ENCODE measurements around the gene ITGB7.
"Not testable (repeated sequence)": the region's sequence is repeated elsewhere in the genome, so short reads cannot be mapped to it uniquely, and the experiment has no call there.

Gene ITGB7

DNA sequence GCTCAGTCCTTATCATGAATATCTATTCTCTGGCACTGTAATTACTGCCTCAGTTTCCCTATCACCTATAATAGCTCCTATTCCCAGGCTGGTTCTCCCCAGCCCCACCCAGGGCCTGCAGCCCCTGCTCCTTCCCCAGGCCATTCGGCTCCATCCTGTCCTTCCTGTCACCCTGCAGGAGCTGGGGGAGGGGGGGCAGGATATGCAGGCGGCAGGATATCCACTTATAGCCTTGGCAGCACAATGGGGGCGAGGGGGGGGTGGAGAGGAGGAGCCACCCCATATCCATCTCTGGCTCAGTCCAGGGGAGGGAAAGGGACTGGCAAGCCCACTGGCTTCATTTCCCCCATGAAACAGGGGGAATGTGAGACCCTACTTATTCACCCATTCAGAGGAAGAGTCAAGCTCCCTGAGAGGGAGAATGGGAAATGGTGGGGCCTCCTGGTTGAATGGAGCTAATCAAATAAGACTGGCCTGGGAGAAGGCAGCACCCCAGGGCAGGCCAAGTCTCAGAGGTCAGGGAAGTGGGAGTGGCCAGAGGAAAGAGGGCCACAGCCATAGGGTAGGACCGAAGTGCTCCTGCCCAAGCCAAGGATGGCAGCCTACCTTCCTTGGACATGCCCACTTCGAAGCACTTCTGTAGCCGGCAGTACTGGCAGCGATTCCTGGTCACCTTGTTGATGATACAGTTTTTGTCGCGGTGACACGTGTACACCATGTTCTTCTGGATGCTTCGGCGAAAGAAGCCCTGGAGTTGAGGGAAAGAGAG lies 7.8 kb upstream of the ITGB7 start:
- Mint-ChIP-seq H3K4me3 (no peak overlapping the region), H3K4me1 (ENCODE audit: low read depth) (peaks cover 78% of the 10 kb centered on the region), H3K9me3 (no peaks in the 10 kb centered on the region), H3K27me3 (no peaks in the 10 kb centered on the region), H3K36me3 (ENCODE audit: low read depth) (peaks cover 21% of the 10 kb centered on the region), H3K27ac (no peak overlapping the region)

GRCh38 chr12:53214221-53214620 lies 7.2 kb upstream of the ITGB7 start:
- Mint-ChIP-seq H3K4me3 (no peak overlapping the region), H3K36me3 (ENCODE audit: low read depth) (peaks cover 19% of the 10 kb centered on the region), H3K27me3 (no peaks in the 10 kb centered on the region), H3K27ac (no peak overlapping the region), H3K9me3 (no peaks in the 10 kb centered on the region), H3K4me1 (ENCODE audit: low read depth) (peaks cover 78% of the 10 kb centered on the region)

DNA sequence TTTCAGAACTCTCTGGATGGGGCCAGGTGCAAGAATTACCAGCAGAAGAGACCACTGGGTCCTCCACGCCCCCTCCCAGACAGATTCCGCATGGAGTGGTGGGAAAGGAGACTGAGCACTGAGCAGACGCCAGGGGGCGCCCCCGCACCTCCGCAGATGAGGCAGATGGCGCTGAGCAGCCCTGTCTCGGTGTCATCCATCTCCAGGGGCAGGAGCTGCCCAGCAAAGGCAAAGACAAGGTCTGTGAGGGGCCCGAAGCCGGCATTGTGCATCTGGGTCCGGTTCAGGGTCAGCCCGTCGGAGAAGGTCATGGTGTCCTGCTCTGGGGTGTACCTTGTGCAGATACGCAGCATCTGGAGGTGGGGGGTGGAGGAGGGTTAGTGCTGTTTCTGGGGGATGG lies 6.3 kb upstream of the ITGB7 start:
- no peak overlapping the region for H3K4me3 Mint-ChIP-seq

GRCh38 chr12:53212931-53213330 lies 5.9 kb upstream of the ITGB7 start:
- no peak overlapping the region for H3K27ac Mint-ChIP-seq
- peaks cover 20% of the 10 kb centered on the region for H3K36me3 Mint-ChIP-seq (ENCODE audit: low read depth)
- no peaks in the 10 kb centered on the region for H3K9me3 Mint-ChIP-seq
- H3K4me3 Mint-ChIP-seq: no peak overlapping the region
- no peaks in the 10 kb centered on the region for H3K27me3 Mint-ChIP-seq
- H3K4me1 Mint-ChIP-seq (ENCODE audit: low read depth): peaks cover 80% of the 10 kb centered on the region

More for the DNA sequence above, 6.3 kb upstream of the ITGB7 start:
- no peaks in the 10 kb centered on the region for H3K9me3 Mint-ChIP-seq
- H3K27me3 Mint-ChIP-seq: no peaks in the 10 kb centered on the region
- H3K4me1 Mint-ChIP-seq (ENCODE audit: low read depth): peaks cover 80% of the 10 kb centered on the region
- peaks cover 20% of the 10 kb centered on the region for H3K36me3 Mint-ChIP-seq (ENCODE audit: low read depth)
- H3K27ac Mint-ChIP-seq: no peak overlapping the region

DNA sequence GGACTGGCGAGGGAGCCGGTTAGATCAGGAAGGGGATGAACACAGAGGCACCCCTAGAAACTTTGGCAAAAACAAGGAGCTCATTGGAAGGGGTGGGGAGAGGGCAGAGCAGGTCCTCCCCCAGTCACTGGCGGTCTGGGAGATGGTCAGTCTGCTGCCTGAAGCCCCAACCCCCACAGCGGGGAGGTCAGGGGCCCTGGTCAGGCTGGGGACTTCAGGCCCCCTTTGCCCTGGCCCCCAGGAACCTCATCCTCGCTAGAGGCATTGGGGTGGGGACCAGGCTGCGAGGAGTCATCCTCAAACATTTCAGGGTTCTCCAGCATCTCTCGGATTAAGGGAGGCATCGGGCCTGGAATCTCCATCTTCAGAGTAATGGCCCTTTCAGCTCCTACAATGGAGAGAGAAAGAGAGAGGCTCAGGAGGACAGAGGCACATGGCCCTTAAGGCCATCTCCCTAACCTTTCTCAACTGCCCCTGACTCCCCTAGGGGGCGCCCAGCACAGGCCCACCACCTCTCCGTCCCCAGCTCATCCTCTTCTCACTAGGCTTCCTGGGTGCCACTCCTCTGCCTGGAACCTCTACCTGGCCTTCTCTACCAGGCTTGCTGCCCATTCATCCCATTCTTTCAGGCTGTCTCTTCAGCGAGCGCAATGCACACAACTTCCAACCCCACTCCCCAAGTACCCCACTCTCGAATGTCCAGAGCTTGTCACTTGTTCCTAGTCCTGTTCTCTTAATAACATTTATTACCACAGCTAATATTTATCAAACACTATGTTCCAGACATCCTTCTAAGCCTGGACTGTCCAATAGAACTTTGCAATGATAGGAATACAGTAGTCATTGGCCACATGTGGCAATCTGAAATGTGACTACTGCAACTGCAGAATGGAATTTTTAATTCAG lies 4.7 kb upstream of the ITGB7 start:
- Mint-ChIP-seq H3K4me1 (ENCODE audit: low read depth) (peaks cover 79% of the 10 kb centered on the region), H3K4me3 (no peak overlapping the region), H3K36me3 (ENCODE audit: low read depth) (peaks cover 20% of the 10 kb centered on the region), H3K27ac (no peak overlapping the region), H3K9me3 (no peaks in the 10 kb centered on the region), H3K27me3 (no peaks in the 10 kb centered on the region)

DNA sequence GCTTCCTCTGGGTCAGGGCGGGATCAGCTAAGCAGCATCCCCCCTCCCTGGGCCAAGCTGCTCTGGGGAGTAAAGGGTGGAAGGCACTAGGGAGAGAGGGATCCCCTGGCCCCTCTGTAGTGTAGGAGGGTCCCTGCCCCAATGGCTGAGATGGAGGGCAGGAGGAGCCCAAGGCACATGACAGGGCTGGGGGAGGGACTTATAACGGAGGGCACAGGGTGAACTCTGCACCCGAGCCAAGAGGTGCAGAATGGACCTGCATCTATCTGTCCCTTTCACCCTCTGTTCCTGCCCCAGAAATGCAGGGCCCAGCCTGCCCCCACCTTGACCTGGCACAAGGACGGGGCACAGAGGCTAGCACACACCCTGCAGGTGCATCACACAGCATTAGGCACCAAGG lies 3.8 kb upstream of the ITGB7 start:
- H3K4me3 Mint-ChIP-seq: no peak overlapping the region
- H3K36me3 Mint-ChIP-seq (ENCODE audit: low read depth): peaks cover 20% of the 10 kb centered on the region
- no peaks in the 10 kb centered on the region for H3K27me3 Mint-ChIP-seq
- no peak overlapping the region for H3K27ac Mint-ChIP-seq
- H3K4me1 Mint-ChIP-seq (ENCODE audit: low read depth): peaks cover 79% of the 10 kb centered on the region
- H3K9me3 Mint-ChIP-seq: no peaks in the 10 kb centered on the region

DNA sequence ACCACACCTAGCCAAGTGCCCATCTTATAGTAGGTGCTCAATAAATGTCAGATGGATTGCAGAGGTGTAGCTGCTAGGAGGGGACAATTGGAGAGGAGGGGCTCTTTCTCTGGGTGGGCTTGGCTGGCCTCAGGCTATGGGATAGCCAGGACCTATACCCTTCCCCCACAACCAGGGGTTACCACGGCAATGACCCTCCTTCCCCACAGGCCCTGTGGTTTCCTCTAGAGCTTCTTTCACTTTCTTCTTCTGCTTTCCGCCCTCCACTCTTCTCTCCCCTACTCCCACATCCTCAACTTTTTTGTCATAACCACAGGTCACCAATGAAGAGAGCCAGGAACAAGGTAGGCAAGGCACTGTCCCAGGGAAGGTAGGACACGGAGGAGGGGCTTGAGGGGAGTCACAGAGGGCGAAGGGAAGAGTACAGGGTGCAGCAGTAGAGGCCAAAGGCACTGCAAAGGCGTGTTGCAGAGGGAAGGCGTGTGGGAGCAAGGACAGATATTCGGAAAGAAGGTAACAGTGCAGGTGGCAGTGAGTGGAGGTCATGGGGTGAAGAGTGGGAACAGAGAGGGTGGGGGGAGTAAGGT lies 1.9 kb upstream of the ITGB7 start:
- Mint-ChIP-seq H3K27ac (peak overlapping the region; percentile 73), H3K27me3 (no peaks in the 10 kb centered on the region), H3K4me1 (ENCODE audit: low read depth) (peaks cover 81% of the 10 kb centered on the region), H3K36me3 (ENCODE audit: low read depth) (peaks cover 24% of the 10 kb centered on the region), H3K4me3 (peak overlapping the region; percentile 69), H3K9me3 (no peaks in the 10 kb centered on the region)

- Mint-ChIP-seq H3K36me3 (ENCODE audit: low read depth) (peaks cover 23% of the 10 kb centered on the region), H3K9me3 (no peaks in the 10 kb centered on the region), H3K27ac (peak overlapping the region; percentile 69), H3K27me3 (no peaks in the 10 kb centered on the region), H3K4me3 (peak overlapping the region; percentile 69), H3K4me1 (ENCODE audit: low read depth) (peaks cover 81% of the 10 kb centered on the region)
Measured at GRCh38 chr12:53208435-53208834, 1.4 kb upstream of the ITGB7 start.

DNA sequence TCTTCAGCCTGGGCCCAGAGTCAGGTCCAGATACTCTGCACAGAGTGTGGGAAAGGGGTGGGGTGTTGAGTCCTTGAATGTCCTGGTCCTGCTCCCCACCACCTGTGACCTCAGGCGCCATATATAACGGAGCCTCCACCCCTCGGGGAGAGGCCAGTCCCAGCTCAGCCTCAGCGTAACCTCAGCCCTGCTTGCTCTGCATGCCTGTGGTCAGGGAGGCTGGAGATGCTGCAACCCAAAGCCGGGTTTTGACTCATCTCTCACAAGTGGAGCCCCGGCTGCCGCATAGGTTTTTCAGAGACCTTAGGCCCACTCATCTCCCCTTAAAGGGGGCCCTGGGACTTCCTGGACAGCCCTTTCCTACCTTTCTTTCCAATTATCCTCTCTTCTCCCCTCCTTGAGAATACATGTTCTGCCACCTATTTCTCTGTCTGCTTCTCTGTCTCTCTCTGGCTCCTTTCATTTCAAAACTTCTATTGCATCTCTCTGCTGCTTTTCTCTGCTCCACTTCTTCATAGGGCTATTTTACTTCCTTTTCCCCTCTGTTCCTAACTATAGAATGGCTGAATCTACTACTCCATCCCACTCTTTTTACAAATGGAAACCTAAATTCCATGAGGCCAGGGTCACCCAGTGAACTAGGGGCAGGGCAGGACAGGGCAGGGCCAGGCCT lies 1.2 kb downstream of the ITGB7 start:
- H3K36me3 Mint-ChIP-seq (ENCODE audit: low read depth): peaks cover 21% of the 10 kb centered on the region

DNA sequence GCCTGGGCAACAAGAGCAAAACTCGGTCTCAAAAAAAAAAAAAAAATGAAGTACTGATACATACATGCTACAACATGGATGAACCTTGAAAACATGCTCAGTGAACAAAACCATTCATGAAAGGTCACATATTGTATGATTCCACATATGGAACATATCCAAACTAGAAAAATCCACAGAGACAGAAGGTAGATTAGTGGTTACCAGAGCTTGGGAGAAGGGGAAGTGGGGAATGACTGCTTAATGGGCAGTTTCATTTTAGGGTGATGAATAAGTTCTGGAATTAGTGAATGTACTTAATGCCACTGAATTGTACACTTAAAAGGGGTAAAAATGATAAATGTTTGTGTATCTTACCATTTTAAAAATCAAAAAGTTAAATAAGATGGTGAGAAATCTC lies 2.7 kb downstream of the ITGB7 start:
- Mint-ChIP-seq H3K36me3 (ENCODE audit: low read depth) (peaks cover 32% of the 10 kb centered on the region), H3K27ac (peak overlapping the region; percentile 81), H3K4me1 (ENCODE audit: low read depth) (peaks cover 92% of the 10 kb centered on the region), H3K4me3 (peak overlapping the region; percentile 58), H3K9me3 (no peaks in the 10 kb centered on the region), H3K27me3 (no peaks in the 10 kb centered on the region)

More for the DNA sequence above, 1.2 kb downstream of the ITGB7 start:
- H3K4me1 Mint-ChIP-seq (ENCODE audit: low read depth): peaks cover 87% of the 10 kb centered on the region
- peak overlapping the region; percentile 88 for H3K27ac Mint-ChIP-seq
- peak overlapping the region; percentile 83 for H3K4me3 Mint-ChIP-seq
- H3K9me3 Mint-ChIP-seq: no peaks in the 10 kb centered on the region
- no peaks in the 10 kb centered on the region for H3K27me3 Mint-ChIP-seq

DNA sequence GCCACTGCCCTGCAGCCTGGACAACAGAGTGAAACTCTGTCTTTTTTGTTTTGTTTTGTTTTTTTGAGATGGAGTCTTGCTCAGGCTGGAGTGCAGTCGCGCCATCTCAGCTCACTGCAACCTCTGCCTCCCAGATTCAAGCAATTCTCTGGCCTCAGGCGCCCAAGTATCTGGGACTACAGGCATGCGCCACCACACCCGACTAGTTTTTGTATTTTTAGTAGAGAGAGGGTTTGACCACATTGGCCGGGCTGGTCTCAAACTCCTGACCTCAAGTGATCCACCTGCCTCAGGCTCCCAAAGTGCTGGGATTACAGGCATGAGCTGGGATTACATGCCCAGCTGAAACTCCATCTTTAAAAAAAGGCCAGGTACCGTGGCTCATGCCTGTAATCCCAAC lies 4.7 kb downstream of the ITGB7 start:
- not testable (repeated sequence) for H3K9me3 Mint-ChIP-seq, H3K27ac Mint-ChIP-seq, H3K4me3 Mint-ChIP-seq, H3K27me3 Mint-ChIP-seq
- peaks cover 29% of the 10 kb centered on the region for H3K36me3 Mint-ChIP-seq (ENCODE audit: low read depth)
- H3K4me1 Mint-ChIP-seq (ENCODE audit: low read depth): peaks cover 89% of the 10 kb centered on the region

DNA sequence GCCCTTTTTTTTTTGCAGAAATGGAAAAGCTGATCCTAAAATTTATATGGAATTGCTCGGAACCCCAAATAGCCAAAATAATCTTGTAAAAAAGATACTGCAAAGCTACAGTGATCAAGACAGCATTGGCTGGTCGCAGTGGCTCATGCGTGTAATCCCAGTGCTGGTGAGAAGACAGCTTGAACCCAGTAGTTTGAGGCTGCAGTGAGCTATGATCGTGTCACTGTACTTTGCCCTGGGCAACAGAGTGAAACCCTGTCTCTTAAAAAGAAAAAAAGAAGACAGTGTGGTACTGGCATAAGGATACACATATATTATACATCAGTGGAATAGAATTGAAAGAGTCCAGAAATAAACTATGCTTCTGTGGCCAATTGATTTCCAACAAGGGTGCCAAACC lies 5.4 kb downstream of the ITGB7 start:
- peaks cover 35% of the 10 kb centered on the region for H3K36me3 Mint-ChIP-seq (ENCODE audit: low read depth)
- H3K4me1 Mint-ChIP-seq (ENCODE audit: low read depth): peaks cover 87% of the 10 kb centered on the region
- H3K27ac Mint-ChIP-seq: no peak overlapping the region
- H3K4me3 Mint-ChIP-seq: no peak overlapping the region
- H3K27me3 Mint-ChIP-seq: no peaks in the 10 kb centered on the region
- H3K9me3 Mint-ChIP-seq: no peaks in the 10 kb centered on the region

DNA sequence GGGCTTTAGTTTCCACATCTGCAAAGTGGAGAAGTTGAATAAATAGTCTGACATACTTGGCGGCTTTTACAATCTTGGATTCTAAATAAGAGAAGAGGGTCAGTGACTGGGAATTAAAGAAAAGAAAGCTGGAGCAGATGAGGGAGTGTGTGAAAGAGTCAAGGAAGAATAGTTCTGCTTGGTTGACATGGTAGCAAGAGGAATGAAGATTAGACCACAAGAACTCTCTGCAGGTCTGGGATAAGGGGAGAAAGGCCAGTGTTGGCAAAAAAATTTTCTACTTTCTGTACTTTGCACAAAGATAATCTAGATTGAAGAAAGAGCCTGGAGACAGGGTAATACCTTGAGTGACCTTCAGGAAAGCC lies 5.9 kb downstream of the ITGB7 start:
- Mint-ChIP-seq H3K36me3 (ENCODE audit: low read depth) (peaks cover 40% of the 10 kb centered on the region), H3K4me1 (ENCODE audit: low read depth) (peaks cover 82% of the 10 kb centered on the region), H3K27ac (peak overlapping the region; percentile 80), H3K27me3 (no peaks in the 10 kb centered on the region), H3K4me3 (peak overlapping the region; percentile 62), H3K9me3 (no peaks in the 10 kb centered on the region)

- H3K27ac Mint-ChIP-seq: peak overlapping the region; percentile 80
- H3K27me3 Mint-ChIP-seq: no peaks in the 10 kb centered on the region
- no peaks in the 10 kb centered on the region for H3K9me3 Mint-ChIP-seq
- peak overlapping the region; percentile 62 for H3K4me3 Mint-ChIP-seq
- peaks cover 41% of the 10 kb centered on the region for H3K36me3 Mint-ChIP-seq (ENCODE audit: low read depth)
- peaks cover 76% of the 10 kb centered on the region for H3K4me1 Mint-ChIP-seq (ENCODE audit: low read depth)
Measured at GRCh38 chr12:53200458-53201176, 6.4 kb downstream of the ITGB7 start.

Data from stimulated activated naive CD8-positive, alpha-beta T cell treated with anti-CD3 and anti-CD28 coated beads, Interleukin-15, Interleukin-2, amounts not matched to agents 100 ng/mL and 50 ng/mL, for 24 hours (primary cell).